ES-I3 (cell line): ENCODE data around the gene METTL22.
"Not testable (repeated sequence)": the region's sequence is repeated elsewhere in the genome, so short reads cannot be mapped to it uniquely, and the experiment has no call there.

ENCODE experiments used
- H3K36me3 ChIP-seq: 2 replicates; pipeline ENCODE4 v1.6.1; 2013; ENCODE audit warnings: mild to moderate bottlenecking, low read length, control low read depth, moderate library complexity; ENCODE audit not compliant: insufficient read depth
- H3K4me1 ChIP-seq: 2 replicates; pipeline ENCODE4 v1.6.1; 2013; ENCODE audit warnings: mild to moderate bottlenecking, control low read depth, low read length; ENCODE audit not compliant: insufficient read depth
- H3K9ac ChIP-seq: 2 replicates; pipeline ENCODE4 v1.6.1; 2013; ENCODE audit warnings: low read depth, mild to moderate bottlenecking, low read length, moderate library complexity
- H3K9me3 ChIP-seq: 2 replicates; pipeline ENCODE4 v1.6.1; 2013; ENCODE audit warnings: mild to moderate bottlenecking, low read length, moderate library complexity; ENCODE audit not compliant: control insufficient read depth, insufficient read depth

Gene METTL22

DNA sequence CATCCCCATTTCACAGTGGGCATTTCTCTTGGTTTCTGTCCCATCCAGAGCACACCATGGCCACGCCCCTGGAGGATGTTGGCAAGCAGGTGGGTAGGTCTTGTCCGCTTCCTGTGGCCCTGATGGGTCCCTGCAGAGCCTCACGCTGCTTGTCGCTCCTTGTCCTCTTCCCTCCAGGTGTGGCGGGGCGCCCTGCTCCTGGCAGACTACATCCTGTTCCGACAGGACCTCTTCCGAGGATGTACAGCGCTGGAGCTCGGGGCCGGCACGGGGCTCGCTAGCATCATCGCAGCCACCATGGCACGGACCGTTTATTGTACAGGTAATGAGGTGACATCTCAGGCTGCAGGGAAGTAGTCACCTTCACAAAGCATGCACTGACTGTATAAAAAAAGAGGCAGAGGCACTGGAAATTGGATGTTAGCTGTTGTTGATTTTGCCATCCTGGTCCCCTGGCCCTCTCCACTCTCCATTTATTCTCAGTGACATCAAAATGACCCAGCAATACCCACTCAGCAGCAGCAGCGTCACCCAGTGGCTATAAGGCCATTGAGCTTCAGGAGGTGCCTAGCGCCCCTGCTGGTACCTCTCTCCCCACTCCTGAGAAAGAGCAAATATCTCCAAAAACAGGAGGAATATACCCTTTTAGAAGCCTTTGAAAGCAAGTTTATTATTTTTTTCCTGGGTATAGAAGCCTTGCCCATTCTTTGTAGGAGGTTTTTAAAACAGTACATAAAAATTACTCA is 13.7 kb downstream of the METTL22 start:
- no peaks in the 10 kb centered on the region for H3K4me1 ChIP-seq
- no peak overlapping the region for H3K9ac ChIP-seq
- no peaks in the 10 kb centered on the region for H3K9me3 ChIP-seq
- H3K36me3 ChIP-seq = peaks cover 27% of the 10 kb centered on the region

- Histone ChIP-seq H3K4me1 (no peaks in the 10 kb centered on the region), H3K36me3 (peaks cover 34% of the 10 kb centered on the region), H3K9ac (no peak overlapping the region), H3K9me3 (no peaks in the 10 kb centered on the region)
Measured at GRCh38 chr16:8639694-8640093, 18.2 kb downstream of the METTL22 start.

DNA sequence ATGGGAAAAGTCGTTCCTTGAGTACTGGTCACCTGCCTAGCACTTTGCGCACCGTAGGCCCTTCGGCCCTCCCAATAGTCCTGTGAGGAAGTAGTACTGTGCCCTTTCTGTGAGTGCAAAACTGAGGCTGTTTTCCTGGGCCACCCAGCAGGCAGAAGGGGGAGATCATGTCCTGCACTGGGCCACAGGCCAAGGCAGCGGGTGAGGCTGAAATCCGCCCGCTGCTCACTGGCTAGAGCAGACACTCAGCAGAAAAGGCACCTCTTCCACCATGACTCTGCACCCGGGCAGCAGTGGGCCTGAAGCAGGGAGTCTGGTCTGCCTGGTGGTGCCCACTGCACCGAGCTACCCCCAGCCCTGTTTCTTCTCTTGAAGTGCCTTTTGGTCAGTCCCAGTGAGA is 20.2 kb downstream of the METTL22 start:
- Histone ChIP-seq H3K9me3 (no peaks in the 10 kb centered on the region), H3K9ac (no peak overlapping the region), H3K4me1 (no peaks in the 10 kb centered on the region), H3K36me3 (peaks cover 39% of the 10 kb centered on the region)

GRCh38 chr16:8642146-8642545 is 20.6 kb downstream of the METTL22 start:
- no peaks in the 10 kb centered on the region for H3K4me1 ChIP-seq
- H3K9me3 ChIP-seq = no peaks in the 10 kb centered on the region
- peaks cover 34% of the 10 kb centered on the region for H3K36me3 ChIP-seq
- H3K9ac ChIP-seq = no peak overlapping the region

DNA sequence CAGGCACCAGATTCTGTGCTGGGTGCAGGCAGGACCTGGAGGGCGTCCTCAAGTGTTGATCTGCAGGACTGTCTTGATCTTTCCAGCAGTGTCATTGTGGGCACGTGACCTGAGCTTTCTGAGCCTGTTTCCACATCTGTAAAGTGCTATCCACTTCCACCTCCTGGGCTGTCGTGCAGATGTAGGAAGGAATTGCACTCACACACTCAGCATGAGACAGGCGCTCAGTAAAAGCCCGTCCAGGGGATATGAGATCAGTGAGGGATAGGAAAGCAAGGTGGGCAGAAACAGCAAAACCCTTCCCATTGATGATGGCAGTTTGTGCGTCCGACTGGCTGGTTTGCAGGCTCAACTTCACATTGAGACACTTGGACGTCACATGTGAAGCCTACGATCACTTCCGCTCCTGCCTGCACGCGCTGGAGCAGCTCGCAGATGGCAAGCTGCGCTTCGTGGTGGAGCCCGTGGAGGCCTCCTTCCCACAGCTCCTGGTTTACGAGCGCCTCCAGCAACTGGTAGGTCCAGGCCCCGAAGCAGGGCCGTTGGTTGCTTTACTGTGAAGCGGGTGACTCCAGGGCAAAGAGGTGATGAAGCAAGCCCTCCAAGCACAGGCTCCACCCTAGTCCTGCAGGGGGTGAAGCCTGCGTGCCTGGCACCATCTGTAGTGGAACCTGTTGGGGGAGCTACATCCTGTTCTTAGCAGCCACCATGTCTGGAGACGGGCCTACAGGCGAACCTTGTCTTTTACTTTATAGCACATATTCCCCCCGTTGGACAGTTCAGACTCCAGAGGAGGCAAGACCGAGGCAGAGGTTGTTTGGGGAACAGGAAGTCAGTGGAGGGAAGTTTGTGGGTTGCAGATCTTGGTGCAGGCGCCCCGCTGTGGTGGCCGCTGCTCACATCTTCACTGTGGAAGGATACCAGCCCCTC is 23.0 kb downstream of the METTL22 start:
- Histone ChIP-seq H3K9me3 (no peaks in the 10 kb centered on the region), H3K4me1 (no peaks in the 10 kb centered on the region), H3K9ac (no peak overlapping the region), H3K36me3 (peaks cover 31% of the 10 kb centered on the region)

- H3K36me3 ChIP-seq = peaks cover 31% of the 10 kb centered on the region
- H3K9me3 ChIP-seq = no peaks in the 10 kb centered on the region
- H3K4me1 ChIP-seq = no peaks in the 10 kb centered on the region
- no peak overlapping the region for H3K9ac ChIP-seq
Measured at GRCh38 chr16:8645141-8645521, 23.6 kb downstream of the METTL22 start.

GRCh38 chr16:8645831-8646230 is 24.3 kb downstream of the METTL22 start:
- H3K9me3 ChIP-seq = no peaks in the 10 kb centered on the region
- H3K4me1 ChIP-seq = no peaks in the 10 kb centered on the region
- no peak overlapping the region for H3K9ac ChIP-seq
- peaks cover 31% of the 10 kb centered on the region for H3K36me3 ChIP-seq

- Histone ChIP-seq H3K9ac (no peak overlapping the region), H3K4me1 (no peaks in the 10 kb centered on the region), H3K36me3 (peaks cover 31% of the 10 kb centered on the region), H3K9me3 (no peaks in the 10 kb centered on the region)
Measured at GRCh38 chr16:8646326-8647053, 25.0 kb downstream of the METTL22 start.

DNA sequence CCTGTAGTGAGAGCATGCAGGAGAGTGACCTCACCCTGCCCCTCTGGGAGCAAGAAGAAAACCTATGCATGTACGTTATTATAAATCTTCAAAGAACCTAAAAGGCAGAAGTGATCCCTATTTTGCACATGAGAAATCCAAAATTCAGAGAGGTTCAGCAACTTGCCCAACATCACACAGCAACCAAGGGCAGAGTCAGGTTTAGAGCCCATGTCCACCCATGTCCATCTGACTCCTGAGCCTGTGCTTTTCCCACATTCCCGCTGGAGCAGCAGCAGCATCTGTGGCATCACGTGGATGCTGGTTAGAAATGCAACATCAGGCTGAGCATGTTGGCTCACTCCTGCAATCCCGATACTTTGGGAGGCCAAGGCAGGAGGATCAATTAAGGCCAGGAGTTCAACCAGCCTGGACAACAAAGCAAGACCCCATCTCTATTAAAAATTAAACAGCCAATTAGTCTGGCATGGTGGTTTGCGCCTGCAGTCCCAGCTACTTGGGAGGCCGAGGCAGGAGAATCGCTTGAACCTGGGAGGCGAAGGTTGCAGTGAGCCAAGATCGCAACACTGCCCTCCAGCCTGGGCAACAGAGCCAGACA is 26.3 kb downstream of the METTL22 start:
- H3K9ac ChIP-seq = no peak overlapping the region
- H3K36me3 ChIP-seq = peaks cover 27% of the 10 kb centered on the region
- no peaks in the 10 kb centered on the region for H3K9me3 ChIP-seq
- H3K4me1 ChIP-seq = no peaks in the 10 kb centered on the region

- Histone ChIP-seq H3K36me3 (peaks cover 21% of the 10 kb centered on the region), H3K9ac (no peak overlapping the region), H3K4me1 (no peaks in the 10 kb centered on the region), H3K9me3 (no peaks in the 10 kb centered on the region)
Measured at GRCh38 chr16:8648877-8649276, 27.4 kb downstream of the METTL22 start.

- Histone ChIP-seq H3K9me3 (no peaks in the 10 kb centered on the region), H3K36me3 (peaks cover 11% of the 10 kb centered on the region), H3K9ac (no peak overlapping the region)
Measured at GRCh38 chr16:8649829-8650554, 28.5 kb downstream of the METTL22 start.

GRCh38 chr16:8651958-8652357 is 30.5 kb downstream of the METTL22 start:
- not testable (repeated sequence) for H3K9me3 ChIP-seq, H3K36me3 ChIP-seq, H3K9ac ChIP-seq, H3K4me1 ChIP-seq

More at GRCh38 chr16:8649829-8650554, 28.5 kb downstream of the METTL22 start:
- no peaks in the 10 kb centered on the region for H3K4me1 ChIP-seq

- Histone ChIP-seq H3K9me3 (no peaks in the 10 kb centered on the region), H3K4me1 (no peaks in the 10 kb centered on the region), H3K36me3 (no peaks in the 10 kb centered on the region; the same call in 1 of the 2 replicates), H3K9ac (no peak overlapping the region)
Measured at GRCh38 chr16:8655184-8655717, 33.8 kb downstream of the METTL22 start.
